ENCODE measurements around the gene C10orf105.

DNA sequence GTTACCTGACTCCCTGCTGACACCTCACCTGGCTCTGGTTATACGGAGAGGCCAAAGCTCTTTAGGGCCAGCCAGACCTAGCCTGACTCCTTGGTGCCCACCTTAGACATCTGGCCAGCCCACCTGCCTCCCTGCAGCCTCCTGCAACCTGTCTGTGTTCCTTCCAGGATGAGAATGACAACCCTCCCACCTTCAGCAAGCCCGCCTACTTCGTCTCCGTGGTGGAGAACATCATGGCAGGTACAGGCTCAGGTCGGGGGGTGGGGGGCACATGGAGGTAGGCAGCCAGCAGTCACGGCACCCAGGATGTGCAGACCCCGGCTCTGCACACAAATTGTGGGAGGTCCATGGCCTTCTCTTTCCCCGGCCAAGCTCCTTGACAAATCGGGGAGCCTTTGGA is 32.1 kb downstream of the C10orf105 start:
- TF ChIP-seq, protein P1, sequence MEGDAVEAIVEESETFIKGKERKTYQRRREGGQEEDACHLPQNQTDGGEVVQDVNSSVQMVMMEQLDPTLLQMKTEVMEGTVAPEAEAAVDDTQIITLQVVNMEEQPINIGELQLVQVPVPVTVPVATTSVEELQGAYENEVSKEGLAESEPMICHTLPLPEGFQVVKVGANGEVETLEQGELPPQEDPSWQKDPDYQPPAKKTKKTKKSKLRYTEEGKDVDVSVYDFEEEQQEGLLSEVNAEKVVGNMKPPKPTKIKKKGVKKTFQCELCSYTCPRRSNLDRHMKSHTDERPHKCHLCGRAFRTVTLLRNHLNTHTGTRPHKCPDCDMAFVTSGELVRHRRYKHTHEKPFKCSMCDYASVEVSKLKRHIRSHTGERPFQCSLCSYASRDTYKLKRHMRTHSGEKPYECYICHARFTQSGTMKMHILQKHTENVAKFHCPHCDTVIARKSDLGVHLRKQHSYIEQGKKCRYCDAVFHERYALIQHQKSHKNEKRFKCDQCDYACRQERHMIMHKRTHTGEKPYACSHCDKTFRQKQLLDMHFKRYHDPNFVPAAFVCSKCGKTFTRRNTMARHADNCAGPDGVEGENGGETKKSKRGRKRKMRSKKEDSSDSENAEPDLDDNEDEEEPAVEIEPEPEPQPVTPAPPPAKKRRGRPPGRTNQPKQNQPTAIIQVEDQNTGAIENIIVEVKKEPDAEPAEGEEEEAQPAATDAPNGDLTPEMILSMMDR (optimal IDR thresholded peaks at IDR 0.05 in 1 of 3, IDR thresholded peaks at IDR 0.05 in 1 of 3, conservative IDR thresholded peaks at IDR 0.05 in 1 of 3; ENCODE audit: extremely low read depth in 1 of 3, insufficient read depth in 2 of 3, low read length in 3 of 3), result no peak
- TF ChIP-seq EZH2 (IDR thresholded peaks at IDR 0.05; ENCODE audit: low read length), result no peak

All from keratinocyte (primary cell).